ENCODE results near the gene KCNIP3. TPM values are rescaled to one million over a fixed set of nuclear protein-coding genes. Genes with fewer than 3 reads are reported as not detected.
"Not testable (repeated sequence)": the region's sequence is repeated elsewhere in the genome, so short reads cannot be mapped to it uniquely, and the experiment has no call there.

The KCNIP3 gene
- total RNA-seq, 2 donors from 2014 or later = 4.0 to 5.9 TPM

GRCh38 chr2:95269036-95269680 lies 28.0 kb upstream of the KCNIP3 start:
- no peaks in the 10 kb centered on the region for H3K27me3 ChIP-seq
- H3K36me3 ChIP-seq = no peaks in the 10 kb centered on the region
- no peak overlapping the region for H3K27ac ChIP-seq
- DNase-seq (ENCODE audit: low spot score) = peak; percentile 46
- H3K4me3 ChIP-seq = no peak overlapping the region
- TF ChIP-seq CTCF (IDR thresholded peaks at IDR 0.05) = no peak
- H3K9me3 ChIP-seq = no peaks in the 10 kb centered on the region
- no peaks in the 10 kb centered on the region for H3K4me1 ChIP-seq

- H3K36me3 ChIP-seq, H3K9me3 ChIP-seq, H3K4me3 ChIP-seq, H3K4me1 ChIP-seq, H3K27ac ChIP-seq, H3K27me3 ChIP-seq: not testable (repeated sequence)
- DNase-seq (ENCODE audit: low spot score) = peak; percentile 42
Measured at GRCh38 chr2:95269745-95270144, 27.4 kb upstream of the KCNIP3 start.

- no peak for TF ChIP-seq CTCF (IDR thresholded peaks at IDR 0.05)
- Histone ChIP-seq H3K4me1 (no peaks in the 10 kb centered on the region), H3K4me3 (no peak overlapping the region), H3K27me3 (no peaks in the 10 kb centered on the region), H3K27ac (no peak overlapping the region), H3K36me3 (no peaks in the 10 kb centered on the region), H3K9me3 (no peaks in the 10 kb centered on the region)
- peak; percentile 38 for DNase-seq (ENCODE audit: low spot score)
Measured at GRCh38 chr2:95270541-95271081, 26.5 kb upstream of the KCNIP3 start.

GRCh38 chr2:95271381-95271971 lies 25.7 kb upstream of the KCNIP3 start:
- no peaks in the 10 kb centered on the region for H3K36me3 ChIP-seq
- DNase-seq (ENCODE audit: low spot score) = peak; percentile 32
- H3K9me3 ChIP-seq = no peaks in the 10 kb centered on the region
- no peak for TF ChIP-seq CTCF (IDR thresholded peaks at IDR 0.05)
- no peak overlapping the region for H3K27ac ChIP-seq
- no peaks in the 10 kb centered on the region for H3K4me1 ChIP-seq
- H3K27me3 ChIP-seq = no peaks in the 10 kb centered on the region
- no peak overlapping the region for H3K4me3 ChIP-seq

GRCh38 chr2:95272299-95272751 lies 24.8 kb upstream of the KCNIP3 start:
- no peak for TF ChIP-seq CTCF (IDR thresholded peaks at IDR 0.05)
- H3K36me3 ChIP-seq = no peaks in the 10 kb centered on the region
- DNase-seq (ENCODE audit: low spot score) = no peak

GRCh38 chr2:95272781-95273180 lies 24.4 kb upstream of the KCNIP3 start:
- Histone ChIP-seq H3K4me1 (no peaks in the 10 kb centered on the region), H3K4me3 (no peak overlapping the region), H3K9me3 (no peaks in the 10 kb centered on the region), H3K27me3 (no peaks in the 10 kb centered on the region), H3K27ac (no peak overlapping the region), H3K36me3 (no peaks in the 10 kb centered on the region)
- no peak for TF ChIP-seq CTCF (IDR thresholded peaks at IDR 0.05)
- no peak for DNase-seq (ENCODE audit: low spot score)

More at GRCh38 chr2:95272299-95272751, 24.8 kb upstream of the KCNIP3 start:
- no peaks in the 10 kb centered on the region for H3K4me1 ChIP-seq
- no peak overlapping the region for H3K4me3 ChIP-seq
- H3K27ac ChIP-seq = no peak overlapping the region
- H3K9me3 ChIP-seq = no peaks in the 10 kb centered on the region
- H3K27me3 ChIP-seq = no peaks in the 10 kb centered on the region
